H1 (cell line): ENCODE measurements around the gene MMP13. TPM values are rescaled to one million over a fixed set of nuclear protein-coding genes. Genes with fewer than 3 reads are reported as not detected.
"Not testable (repeated sequence)": the region's sequence is repeated elsewhere in the genome, so short reads cannot be mapped to it uniquely, and the experiment has no call there.

Experiments used
- CTCF ChIA-PET: fragments of 300-600 bp; sonication (Branson Sonifier 250); formaldehyde crosslinking; loops from one replicate; lab custom pipeline; 2021; ENCODE audit not compliant: partially characterized antibody; lab: Charles Lee
- POLR2A ChIA-PET: fragments of 300-600 bp; sonication (Branson Sonifier 250); formaldehyde crosslinking; loops from one replicate; lab custom pipeline; 2021; ENCODE audit warnings: inconsistent platforms; ENCODE audit not compliant: partially characterized antibody; lab: Charles Lee
- DNase-seq, 2 experiments: peaks; one replicate each; pipeline versions ENCODE4 v3.0.0 to v3.0.0-alpha.2; 2010 to 2022; ENCODE audit warnings: low spot score in 2 of 2, low read depth in 1 of 2, mixed read lengths in 1 of 2
- FAIRE-seq: peaks from 2 replicates; lab custom pipeline; 2011; peaks lifted over from hg19 to GRCh38; lab: Jason Lieb, UNC
- H2AFZ ChIP-seq: 2 replicates; pipeline ENCODE4 v1.8.1; 2012; ENCODE audit warnings: low read length, inconsistent platforms
- H2AK5ac ChIP-seq: 2 replicates; pipeline ENCODE4 v1.6.1; 2013; ENCODE audit warnings: low read depth, low read length
- H2BK120ac ChIP-seq: replicated peaks from 2 replicates; pipeline ENCODE3; 2013; ENCODE audit warnings: low read depth, low read length, inconsistent platforms
- H2BK12ac ChIP-seq: 2 replicates; pipeline ENCODE4 v1.6.1; 2013; ENCODE audit warnings: low read depth, low read length
- H2BK15ac ChIP-seq: 2 replicates; pipeline ENCODE4 v1.6.1; 2013; ENCODE audit warnings: low read length
- H2BK20ac ChIP-seq: 2 replicates; pipeline ENCODE4 v1.6.1; 2013; ENCODE audit warnings: low read length
- H2BK5ac ChIP-seq: 2 replicates; pipeline ENCODE4 v1.6.1; 2013; ENCODE audit warnings: low read depth, low read length
- H3K14ac ChIP-seq: 2 replicates; pipeline ENCODE4 v1.6.1; 2013; ENCODE audit warnings: inconsistent platforms; ENCODE audit not compliant: insufficient read length
- H3K18ac ChIP-seq: 2 replicates; pipeline ENCODE4 v1.6.1; 2013; ENCODE audit warnings: low read length; ENCODE audit errors: extremely low read depth
- H3K23ac ChIP-seq: 2 replicates; pipeline ENCODE4 v1.6.1; 2013; ENCODE audit warnings: inconsistent platforms; ENCODE audit not compliant: insufficient read length
- H3K23me2 ChIP-seq: 2 replicates; pipeline ENCODE4 v1.6.1; 2013; ENCODE audit warnings: low read depth, low read length
- H3K27ac ChIP-seq: 2 replicates; pipeline ENCODE4 v1.6.1; 2011; ENCODE audit warnings: low read depth, low read length, inconsistent platforms
- H3K27me3 ChIP-seq, 4 experiments: replicated peaks in 1 of 4; 1 replicate in 1 of 4; 2 replicates in 3 of 4; pipeline versions ENCODE4 v1.6.1 to v1.8.1; 2011 to 2013; ENCODE audit warnings: low read length in 3 of 4, mild to moderate bottlenecking in 3 of 4, inconsistent platforms in 2 of 4, mixed read lengths in 2 of 4, moderate library complexity in 1 of 4; ENCODE audit not compliant: control insufficient read depth in 3 of 4, insufficient read depth in 3 of 4; ENCODE audit errors: extremely low read depth in 1 of 4
- H3K36me3 ChIP-seq, 4 experiments: 2 replicates each; pipeline versions ENCODE4 v1.6.1 to v1.8.1; 2011 to 2013; ENCODE audit warnings: mild to moderate bottlenecking in 4 of 4, low read length in 3 of 4, moderate library complexity in 2 of 4, control low read depth in 1 of 4, inconsistent platforms in 1 of 4; ENCODE audit not compliant: insufficient read depth in 4 of 4, control insufficient read depth in 2 of 4
- H3K4ac ChIP-seq: replicated peaks from 2 replicates; pipeline ENCODE3; 2013; ENCODE audit warnings: low read length, low read depth, mixed read lengths, inconsistent platforms; ENCODE audit not compliant: insufficient read length
- H3K4me1 ChIP-seq, 4 experiments: replicated peaks in 1 of 4; 1 replicate in 1 of 4; 2 replicates in 3 of 4; pipeline versions ENCODE4 v1.6.1 to v1.8.1; 2011 to 2013; ENCODE audit warnings: low read length in 3 of 4, inconsistent platforms in 2 of 4, mixed read lengths in 1 of 4; ENCODE audit not compliant: insufficient read depth in 4 of 4, control insufficient read depth in 3 of 4
- H3K4me2 ChIP-seq, 2 experiments: 2 replicates each; pipeline versions ENCODE4 v1.6.1 to v1.8.1; 2011 to 2013; ENCODE audit warnings: low read depth in 2 of 2, low read length in 2 of 2, control low read depth in 1 of 2, inconsistent platforms in 1 of 2, mild to moderate bottlenecking in 1 of 2; ENCODE audit not compliant: insufficient read depth in 1 of 2
- H3K4me3 ChIP-seq, 4 experiments: fragments of 200-600, 300-600 bp in 1 of 4; sonication (generic), shearing (Covaris generic), sonication (Bioruptor Twin) in 1 of 4; 2 replicates each; pipeline versions ENCODE4 v1.5.1 to v1.8.1; 2011 to 2016; ENCODE audit warnings: low read length in 4 of 4, low read depth in 3 of 4, control low read depth in 2 of 4, inconsistent platforms in 2 of 4, mild to moderate bottlenecking in 2 of 4, mixed read lengths in 1 of 4, moderate library complexity in 1 of 4; ENCODE audit not compliant: insufficient read depth in 2 of 4; ENCODE audit errors: extremely low read depth in 1 of 4
- H3K56ac ChIP-seq: replicated peaks from 2 replicates; pipeline ENCODE3; 2013; ENCODE audit warnings: low read depth, mild to moderate bottlenecking, mixed read lengths, low read length, inconsistent platforms; ENCODE audit not compliant: insufficient read length
- H3K79me1 ChIP-seq: 2 replicates; pipeline ENCODE4 v1.6.1; 2013; ENCODE audit warnings: low read depth, low read length, control low read depth
- H3K79me2 ChIP-seq, 2 experiments: 2 replicates each; pipeline versions ENCODE4 v1.6.1 to v1.8.1; 2012 to 2013; ENCODE audit warnings: low read length in 2 of 2, mild to moderate bottlenecking in 2 of 2, inconsistent platforms in 1 of 2; ENCODE audit not compliant: insufficient read depth in 2 of 2, control insufficient read depth in 1 of 2
- H3K9ac ChIP-seq, 4 experiments: replicated peaks in 1 of 4; 1 replicate in 1 of 4; 2 replicates in 3 of 4; pipeline versions ENCODE4 v1.6.1 to v1.8.1; 2011 to 2013; ENCODE audit warnings: low read depth in 3 of 4, low read length in 3 of 4, control low read depth in 2 of 4, mild to moderate bottlenecking in 2 of 4, moderate library complexity in 2 of 4, inconsistent platforms in 1 of 4; ENCODE audit errors: extremely low read depth in 1 of 4
- H3K9me3 ChIP-seq, 2 experiments: 2 replicates each; pipeline versions ENCODE4 v1.6.1 to v1.8.1; 2012 to 2013; ENCODE audit warnings: mild to moderate bottlenecking in 2 of 2, moderate library complexity in 2 of 2, control low read depth in 1 of 2, inconsistent platforms in 1 of 2, low read depth in 1 of 2, low read length in 1 of 2, mixed read lengths in 1 of 2; ENCODE audit not compliant: insufficient read depth in 2 of 2
- H4K20me1 ChIP-seq, 2 experiments: replicated peaks in 1 of 2; 2 replicates each; pipeline versions ENCODE3 to v1.8.1; 2011 to 2013; ENCODE audit warnings: inconsistent platforms in 2 of 2, low read length in 2 of 2, mild to moderate bottlenecking in 1 of 2; ENCODE audit not compliant: insufficient read depth in 2 of 2, control insufficient read depth in 1 of 2
- H4K5ac ChIP-seq: 2 replicates; pipeline ENCODE4 v1.6.1; 2013; ENCODE audit warnings: low read length, low read depth, mixed read lengths, inconsistent platforms; ENCODE audit not compliant: insufficient read length
- H4K8ac ChIP-seq: 2 replicates; pipeline ENCODE4 v1.8.0; 2013; ENCODE audit warnings: mild to moderate bottlenecking, moderate library complexity, low read length, inconsistent platforms; ENCODE audit not compliant: insufficient read depth; ENCODE audit errors: extremely low read depth
- H4K91ac ChIP-seq: replicated peaks from 2 replicates; pipeline ENCODE3; 2013; ENCODE audit warnings: low read length, mixed read lengths, inconsistent platforms; ENCODE audit not compliant: insufficient read length
- WGBS, 2 experiments: shearing (Covaris generic) in 1 of 2; methylation state at CpG; one replicate each; pipeline versions ENCODE4 v1.1.6 to v1.1.7; 2013 to 2015; ENCODE audit warnings: low lambda C conversion rate in 2 of 2, mixed read lengths in 2 of 2, inconsistent platforms in 1 of 2, low coverage in 1 of 2, missing lambda C conversion rate in 1 of 2; ENCODE audit not compliant: insufficient replicate concordance in 2 of 2, insufficient coverage in 1 of 2, insufficient read length in 1 of 2; ENCODE audit errors: extremely low coverage in 1 of 2, missing lambda C conversion rate in 1 of 2; 5-methylcytosine and 5-hydroxymethylcytosine counted together
- polyA plus RNA-seq, 7 experiments: library from polyadenylated mRNA; depleted of rRNA in 3 of 7; stranded (reverse) in 5 of 7; unstranded in 2 of 7; fragments of >200 nt in 5 of 7; fragments of 200-250 nt in 2 of 7; gene quantifications; 1 replicate in 5 of 7; 2 replicates in 1 of 7; 4 replicates in 1 of 7; pipeline versions ENCODE4 v1.2.1 to v1.2.3, GENCODE V29; 2011 to 2013; ENCODE audit warnings: missing spikeins in 2 of 7, mixed read lengths in 2 of 7
- total RNA-seq: library from RNA; stranded (reverse); fragmentation: NEBNext Ultra II Directional; extraction: Animal tissue kit (Norgen Biotek cat#: 25700); gene quantifications from 2 replicates; pipeline ENCODE4 v1.2.1, GENCODE V29; 2021

Gene MMP13
- total and polyA plus RNA-seq, 2 of the 8 experiments (the other 6 are each of a cell fraction or from before 2014, with no cell fraction given), result not detected

DNA sequence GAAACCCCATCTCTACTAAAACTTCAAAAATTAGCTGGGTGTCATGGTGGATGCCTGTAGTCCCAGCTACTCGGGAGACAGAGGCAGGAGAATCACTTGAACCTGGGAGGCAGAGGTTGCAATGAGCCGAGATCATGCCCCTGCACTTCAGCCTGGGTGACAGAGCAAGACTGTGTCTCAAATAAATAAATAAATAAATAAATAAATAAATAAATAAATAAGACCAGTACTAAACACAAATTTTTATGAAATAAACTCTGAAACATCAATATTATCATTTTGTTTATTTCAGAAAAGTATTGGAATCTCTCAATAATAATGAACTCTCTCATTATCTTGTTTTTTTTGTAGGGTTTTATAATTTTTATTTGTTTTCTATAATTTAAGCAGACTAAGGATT lies 18.2 kb upstream of the MMP13 start:
- H3K23me2 ChIP-seq, POLR2A ChIA-PET, H3K36me3 ChIP-seq, DNase-seq, H4K5ac ChIP-seq, H2AK5ac ChIP-seq, H2BK15ac ChIP-seq, H3K23ac ChIP-seq, H2BK12ac ChIP-seq, H2BK5ac ChIP-seq, H3K4me1 ChIP-seq, H3K27me3 ChIP-seq, H4K91ac ChIP-seq, H3K4ac ChIP-seq, H3K4me3 ChIP-seq, H3K27ac ChIP-seq, H3K9ac ChIP-seq, H2AFZ ChIP-seq, FAIRE-seq, H2BK120ac ChIP-seq, H4K8ac ChIP-seq, H3K14ac ChIP-seq, H3K79me1 ChIP-seq, H3K18ac ChIP-seq, H3K56ac ChIP-seq, H3K9me3 ChIP-seq, H4K20me1 ChIP-seq, H3K79me2 ChIP-seq, H2BK20ac ChIP-seq, H3K4me2 ChIP-seq: not testable (repeated sequence)
- CTCF ChIA-PET, result interaction anchor here (1.2 kb wide), 1 partner anchor 59 kb away, joined by 3 read pairs; no protein-coding TSS in a partner anchor
- 100% methylated on average over 2 of the region's 2 CpGs; no CpG with 5 or more reads in 1 of the 2 experiments for WGBS, 2 experiments
